Fibroblast of peridontal ligament (primary cell): ENCODE measurements around the gene FAM3B.

ENCODE experiments used
- DNase-seq: peaks from one replicate; pipeline ENCODE4 v3.0.0-alpha.2; 2010; ENCODE audit errors: extremely low read depth

Gene FAM3B

DNA sequence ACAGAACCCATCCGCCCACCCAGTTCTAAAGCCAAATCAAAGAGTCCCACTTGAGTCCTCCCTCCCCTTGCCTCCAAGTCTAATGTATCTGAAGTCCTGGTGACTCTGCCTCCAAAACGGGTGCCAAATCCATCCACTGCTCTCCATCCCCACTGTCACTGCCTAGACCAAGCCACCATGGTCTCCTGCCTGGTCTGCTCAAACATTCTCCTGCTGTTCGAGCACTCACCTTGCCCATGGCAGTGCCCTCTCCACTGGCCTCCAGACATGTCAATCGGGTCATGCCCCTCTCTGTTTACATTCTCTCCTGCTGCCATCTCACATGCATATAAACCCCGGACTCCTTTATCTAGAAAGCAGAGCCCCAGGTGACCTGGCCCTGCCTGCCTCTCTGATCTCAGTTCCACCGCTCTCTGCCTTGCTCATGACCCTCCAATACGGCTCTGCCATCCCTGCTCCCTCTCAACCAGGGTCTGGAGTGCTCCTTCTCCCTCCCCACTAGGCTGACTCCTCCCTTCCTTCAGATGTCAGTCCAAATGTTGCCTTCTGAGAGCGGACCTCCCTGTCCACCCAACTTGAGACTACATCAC, 77.4 kb downstream of the FAM3B start:
- no peak for DNase-seq

DNA sequence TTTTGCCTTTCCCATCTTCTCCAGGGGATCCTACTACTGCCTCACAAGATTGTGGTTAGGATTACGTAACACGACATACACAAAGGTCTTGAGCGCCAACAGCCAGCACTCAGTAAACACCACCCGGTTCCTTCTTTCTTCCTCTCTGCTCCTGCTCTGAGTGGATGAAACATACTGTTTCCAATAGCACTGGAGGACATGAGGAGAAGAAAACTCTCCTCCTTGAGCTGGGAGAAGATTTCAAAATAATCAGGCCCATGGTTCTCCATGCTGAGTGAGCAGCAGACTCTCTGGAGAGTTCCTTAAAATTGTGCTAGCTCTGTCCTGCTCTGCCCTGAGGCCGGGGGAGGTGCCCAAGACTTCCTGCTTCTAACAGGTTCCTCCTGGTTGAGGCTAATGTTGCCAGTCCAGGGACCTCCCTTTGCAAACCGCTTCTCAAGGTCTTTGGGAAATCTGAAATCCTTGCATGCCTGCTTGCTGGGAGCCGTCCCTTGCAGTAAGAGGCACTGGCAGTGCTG, 80.0 kb downstream of the FAM3B start:
- peak; percentile 2 for DNase-seq

DNA sequence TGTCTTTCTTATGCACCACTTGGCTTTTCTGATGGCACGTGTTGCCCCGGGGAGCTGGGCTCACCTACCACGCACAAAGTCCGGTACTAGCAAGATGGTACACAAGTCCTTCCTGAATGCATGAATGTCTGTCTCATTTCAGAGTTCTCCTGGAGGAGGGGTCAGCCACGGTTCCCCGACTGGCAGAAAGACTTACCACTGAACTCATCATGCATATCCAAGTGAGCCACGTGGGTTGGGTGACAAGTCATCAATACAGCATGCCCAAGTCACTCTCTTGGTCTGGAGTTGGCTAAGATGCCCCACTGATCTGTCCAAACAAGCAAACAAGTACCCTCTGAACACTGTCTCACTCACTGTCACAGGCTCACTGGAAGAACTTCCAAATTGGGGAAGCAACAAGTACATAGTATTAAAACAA, 80.9 kb downstream of the FAM3B start:
- no peak for DNase-seq

DNA sequence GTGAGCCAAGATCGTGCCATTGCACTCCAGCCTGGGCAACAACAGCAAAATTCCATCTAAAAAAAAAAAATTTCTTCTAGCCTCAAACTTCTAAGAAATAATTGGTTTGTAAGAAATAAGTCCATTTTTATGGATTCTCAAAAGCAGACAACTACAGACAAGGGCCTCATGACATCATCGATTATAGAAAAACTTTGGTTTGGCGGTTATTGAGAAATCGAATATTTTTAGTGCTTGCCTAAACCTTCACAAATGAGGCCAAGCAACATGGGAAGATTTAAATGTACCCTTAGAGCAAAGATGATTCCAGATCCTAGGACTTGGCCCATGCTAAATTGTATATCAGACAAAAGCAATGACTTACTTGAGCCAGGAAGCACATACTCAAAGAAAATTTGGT, 81.7 kb downstream of the FAM3B start:
- DNase-seq: no peak

DNA sequence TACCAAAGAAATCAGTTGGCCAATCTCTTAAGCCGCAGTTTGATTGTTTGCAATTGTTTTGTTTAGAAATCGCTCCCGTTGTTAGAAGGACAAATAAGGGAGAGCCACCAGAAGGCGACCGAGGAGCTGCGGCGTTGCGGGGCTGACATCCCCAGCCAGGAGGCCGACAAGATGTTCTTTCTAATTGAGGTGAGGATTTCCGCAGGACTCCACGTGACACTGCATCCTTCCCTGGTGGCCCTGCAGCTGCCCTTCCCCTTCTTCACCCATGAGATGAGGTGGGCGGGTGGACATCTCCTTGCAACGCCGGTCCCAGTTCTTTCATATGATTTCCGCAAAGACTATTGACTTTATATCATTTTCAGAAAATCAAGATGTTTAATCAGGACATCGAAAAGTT, 82.2 kb downstream of the FAM3B start:
- no peak for DNase-seq

DNA sequence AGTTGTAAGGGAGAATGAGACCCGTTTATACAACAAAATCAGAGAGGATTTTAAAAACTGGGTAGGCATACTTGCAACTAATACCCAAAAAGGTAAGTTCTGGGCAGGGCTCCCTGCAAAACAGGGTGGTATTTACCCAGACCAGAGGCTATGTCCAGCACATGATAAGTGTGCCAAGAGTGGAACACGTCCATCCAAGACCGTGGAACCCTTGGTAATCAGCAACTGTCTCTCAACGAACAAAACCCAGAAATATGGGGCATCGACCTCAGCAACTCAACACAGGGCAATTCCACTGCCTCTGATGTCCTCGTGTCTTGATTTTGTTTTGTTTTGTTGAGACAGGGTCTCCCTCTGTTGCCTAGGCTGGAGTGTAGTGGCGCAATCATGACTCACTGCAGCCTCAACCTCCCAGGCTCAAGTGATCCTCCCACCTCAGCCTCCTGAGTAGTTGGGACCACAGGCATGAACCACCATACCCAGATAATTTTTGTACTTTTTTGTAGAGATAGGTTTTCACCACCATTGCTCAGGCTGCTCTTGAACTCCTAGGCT, 82.7 kb downstream of the FAM3B start:
- no peak for DNase-seq

DNA sequence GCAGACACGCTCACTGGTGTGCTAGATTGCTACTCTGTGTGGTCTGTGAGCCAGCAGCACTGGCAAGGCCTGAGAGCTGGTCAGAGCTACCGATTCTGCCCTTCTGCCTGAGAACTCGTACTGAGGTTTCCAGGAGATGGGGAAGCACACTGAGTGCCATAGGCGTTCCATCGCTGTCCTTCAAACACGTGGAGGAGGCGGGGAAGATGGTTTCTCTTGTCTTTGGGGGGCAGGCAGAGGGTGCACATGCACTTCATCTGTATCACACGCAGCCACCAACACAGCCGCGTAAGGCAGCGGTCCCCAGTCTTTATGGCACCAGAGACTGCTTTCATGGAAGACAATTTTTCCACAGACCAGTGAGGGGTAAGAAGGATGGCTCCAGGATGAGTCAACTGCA, 85.6 kb downstream of the FAM3B start:
- DNase-seq: no peak

DNA sequence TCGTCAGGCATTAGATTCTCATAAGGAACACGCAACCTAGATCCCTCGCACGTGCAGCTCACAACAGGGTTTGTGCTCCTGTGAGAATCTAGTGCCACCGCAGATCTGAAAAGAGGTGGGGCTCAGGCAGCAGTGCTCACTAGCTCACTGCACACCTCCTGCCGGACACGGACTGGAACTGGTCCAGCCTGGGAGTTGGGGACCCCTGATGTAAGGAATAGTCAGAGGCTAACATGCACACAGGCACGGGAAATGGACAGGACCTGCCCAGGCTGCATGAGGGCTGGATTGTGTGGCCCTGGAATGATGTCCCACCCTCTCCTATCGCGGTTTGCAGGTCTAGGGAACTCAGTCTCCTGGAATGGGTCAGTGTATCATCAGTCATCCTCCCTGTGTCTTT, 86.2 kb downstream of the FAM3B start:
- DNase-seq: no peak

DNA sequence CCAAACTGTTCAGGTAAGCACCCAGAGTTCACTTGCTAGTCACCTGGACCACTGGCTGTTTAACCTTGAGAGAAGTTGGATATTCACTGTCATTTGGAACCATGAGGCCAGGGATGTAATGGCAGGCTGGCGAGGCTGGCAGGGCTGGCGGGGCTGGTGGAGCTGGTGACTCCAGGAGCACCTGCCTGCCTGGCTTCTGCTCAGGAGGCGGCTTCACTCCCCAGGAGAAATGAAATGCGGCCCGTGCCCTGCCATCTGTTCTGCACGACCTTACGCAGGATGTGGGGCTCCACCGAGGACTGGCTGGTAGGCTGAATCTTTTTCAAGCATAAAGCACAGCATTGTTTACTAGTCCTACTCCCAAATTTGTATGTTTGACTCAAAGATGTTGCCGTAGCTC, 86.7 kb downstream of the FAM3B start:
- no peak for DNase-seq

DNA sequence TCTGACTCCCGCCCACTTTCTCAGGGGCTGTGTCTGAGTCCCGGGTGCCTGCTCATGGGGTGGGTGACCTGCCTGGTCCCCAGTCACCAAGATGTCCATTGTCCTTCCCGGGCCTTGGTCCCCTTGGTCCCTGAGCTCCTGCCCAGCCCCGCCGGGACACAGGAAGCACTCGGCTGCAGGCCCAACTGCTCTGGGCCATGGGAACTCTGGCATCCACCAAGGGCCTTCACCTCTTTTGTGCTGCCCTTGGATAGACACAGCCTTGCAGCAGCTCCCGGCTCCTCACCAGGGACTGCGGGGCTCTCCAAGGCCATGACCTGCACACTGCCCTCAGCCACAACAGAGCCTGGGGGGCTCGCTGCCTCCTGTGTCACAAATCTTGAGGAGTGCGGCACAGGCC, 87.4 kb downstream of the FAM3B start:
- DNase-seq: no peak

DNA sequence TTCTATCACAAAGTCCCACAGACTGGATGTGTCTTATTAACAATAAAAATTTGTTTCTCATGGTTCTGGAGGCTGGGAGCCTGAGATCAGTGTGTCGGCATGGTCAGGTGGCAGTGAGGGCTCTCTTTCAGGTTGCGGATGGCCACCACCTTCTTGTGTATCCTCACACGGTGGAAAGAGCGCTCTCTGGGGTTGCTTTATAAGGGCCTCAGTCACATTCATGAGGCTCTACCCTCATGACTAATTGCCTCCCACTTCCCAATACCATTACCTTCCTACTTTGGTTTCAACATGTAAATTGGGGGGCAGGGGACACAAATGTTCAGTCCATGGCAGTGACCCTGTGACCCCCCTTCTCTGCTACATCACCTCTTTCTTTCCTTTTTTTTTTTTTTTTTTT, 88.7 kb downstream of the FAM3B start:
- DNase-seq: no peak

DNA sequence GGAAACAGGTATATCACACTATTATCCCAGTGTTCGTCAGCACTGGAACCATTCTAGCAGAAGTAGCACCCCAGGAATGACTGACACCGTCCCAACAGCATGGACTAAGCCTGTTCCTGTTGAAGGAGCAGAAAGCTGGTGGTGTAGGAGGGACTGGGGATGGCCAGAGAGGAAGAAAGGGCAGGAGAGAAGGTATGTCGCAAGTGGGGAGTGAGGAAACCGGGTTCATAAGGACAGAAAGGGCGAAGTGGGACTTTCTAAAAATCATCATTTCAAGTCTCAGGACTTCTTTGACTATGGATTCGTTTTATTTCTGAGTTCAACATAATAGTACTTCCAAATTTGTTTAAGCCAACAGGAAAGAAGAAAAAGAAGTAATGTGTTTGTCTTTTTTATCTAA, 89.7 kb downstream of the FAM3B start:
- no peak for DNase-seq
